HFF-Myc (cell line): ENCODE results near the gene RPL3.
"Not testable (repeated sequence)": the region's sequence is repeated elsewhere in the genome, so short reads cannot be mapped to it uniquely, and the experiment has no call there.

ENCODE experiments used
- DNase-seq: peaks from one replicate; pipeline ENCODE4 v3.0.0-alpha.2; 2011; ENCODE audit warnings: low read depth; ENCODE audit errors: extremely low read depth
- H3K4me3 ChIP-seq: replicated peaks from 2 replicates; pipeline ENCODE4 v1.5.1; 2011; ENCODE audit warnings: low read depth, mild to moderate bottlenecking, control low read depth, low read length
- CTCF ChIP-seq: IDR thresholded peaks from 2 replicates; pipeline ENCODE4 v1.5.1; 2012; ENCODE audit warnings: mild to moderate bottlenecking, low read depth, low read length, control low read depth; ENCODE audit errors: missing control alignments

RPL3 gene

GRCh38 chr22:39359659-39360195 lies 40.3 kb upstream of the RPL3 start:
- TF ChIP-seq CTCF, result no peak
- no peak overlapping the region for H3K4me3 ChIP-seq
- no peak for DNase-seq

GRCh38 chr22:39358197-39358596 lies 38.8 kb upstream of the RPL3 start:
- DNase-seq, H3K4me3 ChIP-seq: not testable (repeated sequence)

GRCh38 chr22:39357110-39358108 lies 38.0 kb upstream of the RPL3 start:
- not testable (repeated sequence) for DNase-seq, H3K4me3 ChIP-seq

GRCh38 chr22:39356464-39356863 lies 37.0 kb upstream of the RPL3 start:
- TF ChIP-seq CTCF, result no peak
- DNase-seq, result no peak

GRCh38 chr22:39355805-39356204 lies 36.4 kb upstream of the RPL3 start:
- not testable (repeated sequence) for DNase-seq, H3K4me3 ChIP-seq

More at GRCh38 chr22:39356464-39356863, 37.0 kb upstream of the RPL3 start:
- H3K4me3 ChIP-seq, result no peak overlapping the region

- no peak overlapping the region for H3K4me3 ChIP-seq
- TF ChIP-seq CTCF, result no peak
- no peak for DNase-seq
Observed at GRCh38 chr22:39355080-39355479, 35.7 kb upstream of the RPL3 start.

- no peak for TF ChIP-seq CTCF
- no peak overlapping the region for H3K4me3 ChIP-seq
- no peak for DNase-seq
Observed at GRCh38 chr22:39353346-39353745, 33.9 kb upstream of the RPL3 start.

- TF ChIP-seq CTCF, result no peak
- H3K4me3 ChIP-seq, result no peak overlapping the region
- DNase-seq, result no peak
Observed at GRCh38 chr22:39352306-39352891, 33.0 kb upstream of the RPL3 start.
